Caco-2 (cell line): ENCODE measurements around the gene RLN3. TPM values are rescaled to one million over a fixed set of nuclear protein-coding genes. Genes with fewer than 3 reads are reported as not detected.
A peak's percentile ranks its signal among the peaks of the same experiment; 100 is the strongest.

Source experiments
- BruUV-seq: library from RNA; stranded (reverse); fragments of 400-500 nt; replicated peaks from 2 replicates; lab custom pipeline; 2021; lab: Mats Ljungman, UMichigan
- CTCF ChIA-PET: fragments of 300-600 bp; sonication (Branson Sonifier 250); formaldehyde crosslinking; loops from one replicate; lab custom pipeline; 2022; ENCODE audit warnings: antibody characterized with exemption; lab: Charles Lee
- POLR2A ChIA-PET: fragments of 300-600 bp; sonication (Branson Sonifier 250); formaldehyde crosslinking; loops from one replicate; lab custom pipeline; 2022; ENCODE audit warnings: antibody characterized with exemption; lab: Charles Lee
- DNase-seq, 2 experiments: peaks; one replicate each; pipeline versions ENCODE4 v3.0.0 to v3.0.0-alpha.2; 2020 to 2022
- H3K27me3 ChIP-seq: replicated peaks from 2 replicates; pipeline ENCODE4 v1.6.0; 2011; ENCODE audit warnings: low read length; ENCODE audit not compliant: control insufficient read depth, insufficient read depth
- H3K36me3 ChIP-seq: 2 replicates; pipeline ENCODE4 v1.5.1; 2011; ENCODE audit warnings: low read length; ENCODE audit not compliant: control insufficient read depth, insufficient read depth
- H3K4me1 ChIP-seq: fragments of 250-450 bp; sonication (Bioruptor Pico); 2 replicates; pipeline ENCODE4 v1.5.1; 2020; ENCODE audit warnings: mild to moderate bottlenecking
- H3K4me3 ChIP-seq: 2 replicates; pipeline ENCODE4 v1.5.1; 2011; ENCODE audit warnings: low read depth, mild to moderate bottlenecking, control low read depth, low read length
- H3K9me3 ChIP-seq: fragments of 250-450 bp; sonication (Bioruptor Pico); 2 replicates; pipeline ENCODE4 v1.5.1; 2020; ENCODE audit warnings: mild to moderate bottlenecking, moderate library complexity
- H3K27ac Mint-ChIP-seq: one replicate; pipeline ENCODE4 v1.8.0; 2022; ENCODE audit warnings: mixed read lengths; ENCODE audit not compliant: unreplicated experiment
- H3K27me3 Mint-ChIP-seq: one replicate; pipeline ENCODE4 v1.8.0; 2022; ENCODE audit warnings: mixed read lengths; ENCODE audit not compliant: insufficient read depth, unreplicated experiment
- H3K36me3 Mint-ChIP-seq: one replicate; pipeline ENCODE4 v1.8.0; 2022; ENCODE audit warnings: mild to moderate bottlenecking, mixed read lengths; ENCODE audit not compliant: insufficient read depth, unreplicated experiment
- H3K4me1 Mint-ChIP-seq: one replicate; pipeline ENCODE4 v1.8.0; 2022; ENCODE audit warnings: low read depth, mixed read lengths; ENCODE audit not compliant: unreplicated experiment
- H3K4me3 Mint-ChIP-seq: one replicate; pipeline ENCODE4 v1.8.0; 2022; ENCODE audit warnings: mild to moderate bottlenecking, moderate library complexity, mixed read lengths; ENCODE audit not compliant: unreplicated experiment
- H3K9me3 Mint-ChIP-seq: one replicate; pipeline ENCODE4 v1.8.0; 2022; ENCODE audit warnings: mixed read lengths; ENCODE audit not compliant: unreplicated experiment
- CTCF ChIP-seq, 2 experiments: fragments of 200-600 bp in 1 of 2; IDR thresholded peaks; 1 replicate in 1 of 2; 2 replicates in 1 of 2; pipeline versions ENCODE4 v1.5.1 to v1.8.0; 2011 to 2022; ENCODE audit warnings: antibody characterized with exemption in 1 of 2, control low read depth in 1 of 2, inconsistent platforms in 1 of 2, low read depth in 1 of 2, low read length in 1 of 2, mild to moderate bottlenecking in 1 of 2, moderate library complexity in 1 of 2; ENCODE audit not compliant: insufficient read depth in 1 of 2, severe bottlenecking in 1 of 2, unreplicated experiment in 1 of 2
- intact Hi-C: fragments of 100-400 bp; cut with micrococcal nuclease; formaldehyde crosslinking; loops from one replicate; pipeline ENCODE4 v1.10.0; 2022; ENCODE audit not compliant: unreplicated experiment
- total RNA-seq: library from RNA; stranded (reverse); gene quantifications from 2 replicates; pipeline ENCODE4 v1.2.3, GENCODE V29; 2022

Gene RLN3
- total RNA-seq, 1 experiment from 2014 or later = not detected

GRCh38 chr19:14058182-14059092, 30.5 kb downstream of the RLN3 start:
- no peaks in the 10 kb centered on the region; the same call in 1 of the 2 replicates for H3K36me3 ChIP-seq
- Mint-ChIP-seq H3K9me3 (no peaks in the 10 kb centered on the region), H3K4me3 (no peak overlapping the region), H3K4me1 (peaks cover 14% of the 10 kb centered on the region), H3K36me3 (peaks cover 12% of the 10 kb centered on the region), H3K27me3 (no peaks in the 10 kb centered on the region), H3K27ac (peak overlapping the region; percentile 18)
- H3K27me3 ChIP-seq = no peaks in the 10 kb centered on the region
- no peak for DNase-seq
- ChIA-PET CTCF (interaction anchor here (0.5 kb wide), 1 partner anchor 20 kb away, joined by 4 read pairs; no protein-coding TSS in a partner anchor), POLR2A (no interaction called here)
- no peaks in the 10 kb centered on the region for H3K9me3 ChIP-seq
- H3K4me3 ChIP-seq = no peak overlapping the region
- H3K4me1 ChIP-seq = peaks cover 35% of the 10 kb centered on the region
- TF ChIP-seq CTCF (IDR thresholded peaks at IDR 0.05; ENCODE audit: insufficient read depth in 1 of 2, low read depth in 1 of 2, low read length in 1 of 2, severe bottlenecking in 1 of 2, unreplicated experiment in 1 of 2) = no peak
- intact Hi-C loops = no loop called here
- BruUV-seq = no TSS peak

- Histone ChIP-seq H3K9me3 (no peaks in the 10 kb centered on the region), H3K4me1 (peaks cover 35% of the 10 kb centered on the region), H3K4me3 (no peak overlapping the region), H3K27me3 (no peaks in the 10 kb centered on the region), H3K36me3 (no peaks in the 10 kb centered on the region; the same call in 1 of the 2 replicates)
- Mint-ChIP-seq H3K27ac (peak overlapping the region; percentile 82), H3K4me1 (peaks cover 14% of the 10 kb centered on the region), H3K4me3 (no peak overlapping the region), H3K27me3 (no peaks in the 10 kb centered on the region), H3K36me3 (peaks cover 12% of the 10 kb centered on the region), H3K9me3 (no peaks in the 10 kb centered on the region)
- no peak for DNase-seq
- intact Hi-C loops = no loop called here
- POLR2A ChIA-PET = no interaction called here
- BruUV-seq = no TSS peak
- TF ChIP-seq CTCF (IDR thresholded peaks at IDR 0.05; ENCODE audit: insufficient read depth in 1 of 2, low read depth in 1 of 2, low read length in 1 of 2, severe bottlenecking in 1 of 2, unreplicated experiment in 1 of 2) = no peak
- CTCF ChIA-PET = interaction anchor here (0.5 to 1.8 kb wide), 3 partner anchors 15 to 85 kb away, joined by 3 to 7 read pairs (median 4); no protein-coding TSS in a partner anchor
Observed at GRCh38 chr19:14059093-14059480, 31.1 kb downstream of the RLN3 start.

DNA sequence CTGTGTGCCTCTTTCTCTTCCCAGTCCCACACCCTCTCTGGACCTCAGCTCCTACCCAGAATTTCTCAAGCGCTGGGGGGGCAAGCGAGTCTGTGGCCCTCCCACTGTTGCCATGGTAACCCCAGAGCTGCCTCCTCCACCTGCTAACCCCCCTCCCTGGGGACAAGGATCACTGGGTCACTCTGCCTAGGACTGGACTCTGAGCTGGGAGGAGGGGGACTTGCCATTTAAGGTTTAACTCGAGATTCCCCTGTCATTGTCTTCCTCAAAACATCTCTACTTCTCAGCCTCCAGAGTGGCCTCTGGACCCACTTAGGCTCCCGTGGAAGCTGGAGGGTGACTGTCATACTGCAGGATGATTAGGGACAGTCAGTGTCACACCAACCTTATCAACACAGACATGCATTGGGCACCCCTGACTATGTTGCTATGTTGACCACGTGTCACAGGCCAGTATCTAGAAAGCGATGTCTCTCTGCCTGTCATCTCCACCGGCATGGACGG, 31.8 kb downstream of the RLN3 start:
- Histone ChIP-seq H3K4me3 (no peak overlapping the region), H3K27me3 (no peaks in the 10 kb centered on the region), H3K4me1 (peaks cover 35% of the 10 kb centered on the region), H3K9me3 (no peaks in the 10 kb centered on the region), H3K36me3 (no peaks in the 10 kb centered on the region; the same call in 1 of the 2 replicates)
- ChIA-PET POLR2A (no interaction called here), CTCF (interaction anchor here (0.6 to 1.8 kb wide), 3 partner anchors 14 to 109 kb away, joined by 3 to 7 read pairs (median 6); no protein-coding TSS in a partner anchor)
- DNase-seq = peak; percentile 64 to 73
- Mint-ChIP-seq H3K27me3 (no peaks in the 10 kb centered on the region), H3K4me1 (peaks cover 14% of the 10 kb centered on the region), H3K27ac (peak overlapping the region; percentile 82), H3K4me3 (no peak overlapping the region), H3K36me3 (peaks cover 9% of the 10 kb centered on the region), H3K9me3 (no peaks in the 10 kb centered on the region)
- intact Hi-C loops = no loop called here
- no peak for TF ChIP-seq CTCF (IDR thresholded peaks at IDR 0.05; ENCODE audit: insufficient read depth in 1 of 2, low read depth in 1 of 2, low read length in 1 of 2, severe bottlenecking in 1 of 2, unreplicated experiment in 1 of 2)
- BruUV-seq = no TSS peak
